Thoracic aorta (tissue), 2 donors: ENCODE results near the gene UBC. TPM values are rescaled to one million over a fixed set of nuclear protein-coding genes. Genes with fewer than 3 reads are reported as not detected.
A peak's percentile ranks its signal among the peaks of the same experiment; 100 is the strongest.

Experiments
- ATAC-seq: fragments of 150-250 bp; one replicate; pipeline ENCODE4 v1.8.0; 2017; ENCODE audit warnings: low read depth; ENCODE audit not compliant: insufficient number of reproducible peaks, low FRiP score
- DNase-seq: peaks from one replicate; pipeline ENCODE4 v3.0.0-alpha.2; 2020; ENCODE audit warnings: low spot score
- H3K27ac ChIP-seq, 2 donors: fragments of 200-600 bp; sonication (generic); 1 replicate in 1 of 2; 2 replicates in 1 of 2; pipeline ENCODE4 v1.5.1; 2016; ENCODE audit warnings: mild to moderate bottlenecking in 2 of 2, moderate library complexity in 2 of 2
- H3K27me3 ChIP-seq: fragments of 200-600 bp; sonication (generic); replicated peaks from 2 replicates; pipeline ENCODE4 v1.6.0; 2016; ENCODE audit warnings: mild to moderate bottlenecking; ENCODE audit not compliant: insufficient read depth
- H3K36me3 ChIP-seq: fragments of 200-600 bp; sonication (generic); one replicate; pipeline ENCODE4 v1.5.1; 2016
- H3K4me1 ChIP-seq, 2 donors: fragments of 200-600 bp; sonication (generic); 1 replicate in 1 of 2; 2 replicates in 1 of 2; pipeline versions ENCODE4 v1.5.1 to v1.6.0; 2016; ENCODE audit warnings: low read depth in 2 of 2, mild to moderate bottlenecking in 1 of 2; ENCODE audit not compliant: control insufficient read depth in 1 of 2
- H3K4me3 ChIP-seq: fragments of 200-600 bp; sonication (generic); 2 replicates; pipeline ENCODE4 v1.5.1; 2016; ENCODE audit warnings: mild to moderate bottlenecking
- H3K9me3 ChIP-seq: fragments of 200-600 bp; sonication (generic); 2 replicates; pipeline ENCODE4 v1.5.1; 2016
- total RNA-seq, 2 donors: library from RNA; depleted of rRNA; stranded (reverse); fragments of >200 nt; gene quantifications; one replicate each; pipeline versions ENCODE4 v1.1.0 to v1.2.3, GENCODE V29; 2016
- TF ChIP-seq, protein P1 (sequence below): fragments of 200-600 bp; sonication (generic); IDR thresholded peaks from one replicate; pipeline ENCODE4 v1.5.1; 2019; ENCODE audit warnings: antibody characterized with exemption

Gene UBC
- total RNA-seq, 2 donors from 2014 or later = 1,069 to 1,422 TPM

DNA sequence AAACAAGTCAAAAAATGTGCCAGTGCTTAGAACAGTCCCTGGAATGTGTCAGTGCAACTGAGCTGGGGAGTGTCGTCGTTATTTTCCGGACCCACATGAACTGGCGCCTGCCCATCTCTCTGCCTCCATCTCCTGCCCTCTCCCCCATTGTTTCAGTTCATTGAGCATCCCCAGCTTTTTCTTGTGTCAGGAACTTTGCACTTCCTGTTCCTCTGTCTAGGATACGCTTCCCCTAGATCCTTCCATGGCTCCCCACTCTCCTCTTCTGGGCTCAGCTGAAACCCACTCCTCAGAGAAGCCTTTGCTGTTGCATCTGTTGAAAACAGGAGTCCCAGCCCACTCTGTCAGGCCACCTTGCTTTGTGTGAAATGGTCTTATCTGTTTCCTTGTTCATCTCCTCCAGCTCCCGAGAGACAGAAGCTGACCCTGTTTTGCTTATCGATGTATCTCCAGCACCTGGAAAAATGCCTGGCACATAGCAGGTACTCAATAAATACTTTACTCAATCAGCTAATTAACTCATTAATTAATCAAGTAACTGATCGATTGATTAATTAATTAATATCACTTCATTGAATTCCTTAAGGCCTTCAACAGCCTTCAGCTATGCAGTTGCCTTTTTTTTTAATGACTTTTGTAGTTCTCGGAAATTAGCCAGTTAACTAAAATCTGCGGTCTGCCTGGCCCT, 48.1 kb downstream of the UBC start:
- no peak overlapping the region for H3K4me3 ChIP-seq
- no peak for DNase-seq
- no peak for ATAC-seq
- H3K9me3 ChIP-seq = no peaks in the 10 kb centered on the region
- no peak overlapping the region for H3K27ac ChIP-seq
- H3K27me3 ChIP-seq = no peaks in the 10 kb centered on the region
- H3K36me3 ChIP-seq = no peaks in the 10 kb centered on the region
- TF ChIP-seq, protein P1, sequence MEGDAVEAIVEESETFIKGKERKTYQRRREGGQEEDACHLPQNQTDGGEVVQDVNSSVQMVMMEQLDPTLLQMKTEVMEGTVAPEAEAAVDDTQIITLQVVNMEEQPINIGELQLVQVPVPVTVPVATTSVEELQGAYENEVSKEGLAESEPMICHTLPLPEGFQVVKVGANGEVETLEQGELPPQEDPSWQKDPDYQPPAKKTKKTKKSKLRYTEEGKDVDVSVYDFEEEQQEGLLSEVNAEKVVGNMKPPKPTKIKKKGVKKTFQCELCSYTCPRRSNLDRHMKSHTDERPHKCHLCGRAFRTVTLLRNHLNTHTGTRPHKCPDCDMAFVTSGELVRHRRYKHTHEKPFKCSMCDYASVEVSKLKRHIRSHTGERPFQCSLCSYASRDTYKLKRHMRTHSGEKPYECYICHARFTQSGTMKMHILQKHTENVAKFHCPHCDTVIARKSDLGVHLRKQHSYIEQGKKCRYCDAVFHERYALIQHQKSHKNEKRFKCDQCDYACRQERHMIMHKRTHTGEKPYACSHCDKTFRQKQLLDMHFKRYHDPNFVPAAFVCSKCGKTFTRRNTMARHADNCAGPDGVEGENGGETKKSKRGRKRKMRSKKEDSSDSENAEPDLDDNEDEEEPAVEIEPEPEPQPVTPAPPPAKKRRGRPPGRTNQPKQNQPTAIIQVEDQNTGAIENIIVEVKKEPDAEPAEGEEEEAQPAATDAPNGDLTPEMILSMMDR = no peak
- H3K4me1 ChIP-seq = peaks cover 8 to 25% of the 10 kb centered on the region in 2 donors

DNA sequence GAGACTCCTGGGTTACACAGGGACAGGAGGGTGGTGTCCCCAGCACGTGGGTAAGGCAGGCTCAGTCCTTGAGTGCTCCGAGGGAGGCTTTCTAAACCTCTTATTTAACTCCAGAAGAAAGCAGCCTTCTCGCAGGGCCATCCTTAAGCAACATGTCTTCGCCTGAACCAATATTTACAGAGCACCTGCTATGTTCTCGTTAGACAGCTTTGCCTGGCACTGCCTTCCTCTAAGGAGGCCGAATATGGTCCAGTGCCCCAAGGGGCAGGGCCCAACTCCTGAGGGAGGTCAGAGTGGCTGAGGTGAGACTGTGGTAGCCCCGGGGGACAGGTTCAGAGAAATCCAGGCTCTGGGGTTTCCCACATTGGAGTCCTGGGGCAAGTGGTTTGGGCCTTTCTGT, 48.7 kb downstream of the UBC start:
- Histone ChIP-seq H3K36me3 (no peaks in the 10 kb centered on the region), H3K27me3 (no peaks in the 10 kb centered on the region), H3K27ac (no peak overlapping the region), H3K4me3 (no peak overlapping the region), H3K9me3 (no peaks in the 10 kb centered on the region), H3K4me1 (peaks cover 8 to 28% of the 10 kb centered on the region in 2 donors)
- TF ChIP-seq, protein P1 = no peak
- DNase-seq (no peak), ATAC-seq (no peak)

DNA sequence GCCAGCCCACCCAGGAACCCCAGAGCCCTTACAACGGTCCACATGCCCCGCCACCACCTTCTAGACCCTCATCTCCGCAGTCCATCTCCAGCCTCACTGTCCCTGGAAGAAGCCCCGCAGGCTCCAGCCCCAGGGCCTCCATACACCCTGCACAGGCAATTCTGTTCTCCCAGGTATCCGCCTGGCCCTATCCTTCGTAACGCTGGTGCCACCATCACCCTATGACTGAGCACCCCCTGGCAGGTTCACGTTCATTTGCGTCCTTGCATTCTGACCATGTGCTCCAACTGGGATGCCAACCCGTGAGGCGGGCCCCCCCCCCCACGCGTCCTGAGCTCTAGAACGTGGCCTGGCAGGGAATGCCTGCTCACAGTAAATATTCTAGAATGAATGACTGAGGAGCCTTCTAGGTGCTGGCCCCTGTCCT, 50.1 kb downstream of the UBC start:
- Histone ChIP-seq H3K4me1 (peaks cover 8 to 28% of the 10 kb centered on the region in 2 donors), H3K27me3 (no peaks in the 10 kb centered on the region), H3K36me3 (no peaks in the 10 kb centered on the region), H3K4me3 (peak overlapping the region; percentile 98), H3K9me3 (no peaks in the 10 kb centered on the region), H3K27ac (peak overlapping the region in 1 of 2 donors; percentile 42)
- DNase-seq (no peak), ATAC-seq (no peak)
- TF ChIP-seq, protein P1 = no peak

DNA sequence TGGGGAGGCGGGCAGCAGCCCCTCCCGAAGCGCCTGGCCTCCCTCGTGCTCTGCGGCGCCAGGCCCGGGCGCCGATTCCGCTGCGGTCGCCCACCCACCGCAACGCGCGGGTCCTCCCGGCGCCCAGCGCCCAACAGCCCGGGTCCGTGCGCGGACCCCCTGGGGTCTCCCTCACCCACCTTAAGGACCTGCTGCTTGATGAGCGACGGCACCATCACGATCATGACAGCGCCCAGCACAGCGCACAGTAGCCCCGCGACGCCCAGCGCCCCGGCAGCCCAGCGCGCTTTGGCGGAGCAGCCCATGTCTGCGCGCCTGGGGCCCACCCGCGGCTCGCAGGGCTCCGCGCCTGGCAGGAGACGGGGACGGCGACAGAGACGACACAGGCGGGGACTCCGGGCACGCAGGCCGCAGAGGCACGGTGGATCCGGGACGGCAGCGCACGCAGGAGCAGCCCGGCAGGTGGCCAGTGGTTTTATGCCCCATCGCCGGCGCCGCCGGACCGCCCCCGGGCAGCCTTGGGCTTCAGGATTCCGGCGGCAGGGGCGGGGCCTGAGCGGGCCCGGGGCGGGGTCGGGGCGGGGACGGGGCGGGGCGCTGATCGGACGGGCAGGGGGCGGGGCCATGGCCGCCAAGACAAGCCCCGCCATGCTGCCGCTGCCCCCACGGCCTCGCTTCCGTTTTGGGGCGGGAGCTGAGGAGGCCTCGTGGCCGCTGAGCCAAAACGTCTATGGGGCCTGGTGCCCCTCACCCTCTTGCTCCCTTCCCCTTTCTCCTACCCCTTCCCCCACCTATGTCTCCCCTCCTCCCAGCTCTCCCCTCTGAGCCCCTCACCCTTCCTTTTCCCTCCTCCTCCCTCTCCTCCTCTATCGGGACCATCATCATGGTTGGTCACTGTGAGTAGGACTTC, 50.8 kb downstream of the UBC start, which contains the start of gene SCARB1:
TSS of gene SCARB1 (minus strand) at position 449 of the 910 bp plus-strand sequence. CDS start at position 305, 144 bp downstream.
- peak; percentile 17 for DNase-seq
- peak; percentile 54 for ATAC-seq
- Histone ChIP-seq H3K36me3 (no peaks in the 10 kb centered on the region), H3K4me1 (peaks cover 8 to 28% of the 10 kb centered on the region in 2 donors), H3K27ac (peak within 1 kb of the TSS in 1 of 2 donors; percentile 42), H3K9me3 (no peaks in the 10 kb centered on the region), H3K4me3 (peak within 1 kb of the TSS; percentile 98), H3K27me3 (no peaks in the 10 kb centered on the region)
- TF ChIP-seq, protein P1 = no peak
